ENCODE results near the gene MAST4.

MAST4 gene

GRCh38 chr5:66848749-66849641 is 252.8 kb downstream of the MAST4 start:
- no peak for DNase-seq (ENCODE audit: low spot score)

DNA sequence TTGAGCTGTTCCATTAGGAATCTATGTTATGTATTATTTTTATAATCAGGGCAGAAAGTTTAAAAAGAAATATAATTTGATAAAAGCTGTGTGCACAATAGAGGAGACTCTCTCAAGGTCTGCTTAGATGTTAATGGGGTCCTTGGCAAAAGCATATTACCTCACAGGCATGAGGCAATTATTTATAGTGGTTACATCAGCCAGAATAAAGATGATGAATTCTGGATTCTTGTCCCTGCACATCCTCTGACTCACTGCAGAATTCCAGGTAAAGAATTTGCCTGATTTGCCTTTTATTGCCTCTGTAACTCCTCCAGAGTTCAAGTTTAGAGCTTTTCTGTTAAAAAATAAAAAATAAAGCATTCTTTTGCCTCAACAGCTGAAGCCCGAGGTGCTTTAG is 253.6 kb downstream of the MAST4 start:
- no peak for DNase-seq (ENCODE audit: low spot score)

GRCh38 chr5:66850354-66851075 is 254.3 kb downstream of the MAST4 start:
- no peak for DNase-seq (ENCODE audit: low spot score)

- no peak for DNase-seq (ENCODE audit: low spot score)
These were observed 255.1 kb downstream of the MAST4 start for GRCh38 chr5:66851306-66851705.

DNA sequence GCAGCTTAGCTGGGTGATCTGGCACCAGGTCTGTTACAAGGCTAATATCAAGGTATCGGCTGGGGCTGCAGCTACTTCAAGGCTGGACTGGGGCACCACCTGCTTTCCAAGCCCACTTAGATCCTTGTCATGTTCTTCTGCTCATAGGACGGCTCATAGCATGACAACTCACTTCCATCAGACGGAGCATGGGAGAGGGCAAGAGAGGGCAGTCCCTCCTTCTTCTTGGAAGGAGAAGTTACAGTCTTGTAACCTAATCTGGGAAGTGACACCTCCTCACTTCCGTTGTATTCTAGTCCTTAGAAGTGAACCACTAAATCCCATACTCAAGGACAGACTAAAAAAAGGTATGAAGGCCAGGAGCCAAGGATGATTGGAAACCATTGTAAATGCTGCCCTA is 258.2 kb downstream of the MAST4 start:
- no peak for DNase-seq (ENCODE audit: low spot score)

DNA sequence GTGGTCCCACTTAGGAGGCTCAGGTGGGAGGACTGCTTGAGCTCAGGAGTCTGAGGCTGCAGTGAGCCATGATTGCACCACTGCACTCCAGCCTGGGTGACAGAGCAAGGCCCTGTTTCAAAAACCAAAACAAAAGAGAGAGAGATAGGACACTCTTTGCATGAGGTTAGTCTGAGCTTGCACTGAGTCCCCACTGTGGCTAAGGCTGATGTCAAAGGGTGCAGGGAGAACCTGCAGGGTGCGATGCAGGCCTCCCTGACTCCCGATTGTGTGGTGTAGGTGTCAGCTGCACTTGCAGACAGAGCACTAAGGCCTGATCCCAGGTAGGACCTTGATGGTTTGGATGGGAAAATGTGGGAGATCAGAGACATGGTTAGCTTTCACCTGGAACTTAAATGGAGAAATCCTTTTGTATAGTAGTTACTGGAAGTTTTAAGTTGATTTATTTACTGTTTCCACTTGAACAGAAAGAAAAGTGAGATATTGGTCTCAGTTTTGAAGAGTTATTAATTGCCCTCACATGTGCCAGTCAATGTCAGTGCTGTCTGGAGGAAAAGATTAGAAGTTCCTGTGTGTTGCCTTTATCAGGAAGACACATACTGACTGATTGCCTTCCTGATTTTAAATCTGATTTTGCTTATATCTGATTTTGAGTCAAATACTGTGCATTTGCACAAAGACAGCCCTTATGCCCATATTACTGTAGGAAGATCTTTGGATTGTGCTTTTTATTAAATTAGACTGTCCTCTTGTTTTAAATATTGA is 260.0 kb downstream of the MAST4 start:
- DNase-seq (ENCODE audit: low spot score): no peak

GRCh38 chr5:66859526-66859925 is 263.3 kb downstream of the MAST4 start:
- no peak for DNase-seq (ENCODE audit: low spot score)

- no peak for DNase-seq (ENCODE audit: low spot score)
These were observed 264.2 kb downstream of the MAST4 start for GRCh38 chr5:66860199-66860975.

DNA sequence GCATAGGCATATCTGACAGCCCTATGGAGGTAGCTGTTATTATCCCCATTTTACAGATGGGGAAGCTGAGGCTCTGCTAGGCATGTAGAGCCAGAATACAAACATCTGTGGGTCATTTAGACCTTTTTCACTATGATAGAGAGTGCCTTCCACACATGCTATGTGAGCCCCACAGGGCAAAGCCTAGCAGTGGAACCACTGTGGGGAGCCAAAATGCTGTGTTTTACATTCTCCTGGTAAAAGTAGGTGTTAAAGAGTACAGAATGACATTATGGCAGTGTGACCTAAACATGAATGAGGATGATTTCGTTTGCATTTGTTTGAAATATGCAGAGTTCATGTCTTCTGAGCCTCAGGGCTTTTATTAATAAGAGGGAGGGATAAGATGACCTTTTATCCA is 265.2 kb downstream of the MAST4 start:
- DNase-seq (ENCODE audit: low spot score): no peak

GRCh38 chr5:66862020-66862419 is 265.8 kb downstream of the MAST4 start:
- DNase-seq (ENCODE audit: low spot score): no peak

DNA sequence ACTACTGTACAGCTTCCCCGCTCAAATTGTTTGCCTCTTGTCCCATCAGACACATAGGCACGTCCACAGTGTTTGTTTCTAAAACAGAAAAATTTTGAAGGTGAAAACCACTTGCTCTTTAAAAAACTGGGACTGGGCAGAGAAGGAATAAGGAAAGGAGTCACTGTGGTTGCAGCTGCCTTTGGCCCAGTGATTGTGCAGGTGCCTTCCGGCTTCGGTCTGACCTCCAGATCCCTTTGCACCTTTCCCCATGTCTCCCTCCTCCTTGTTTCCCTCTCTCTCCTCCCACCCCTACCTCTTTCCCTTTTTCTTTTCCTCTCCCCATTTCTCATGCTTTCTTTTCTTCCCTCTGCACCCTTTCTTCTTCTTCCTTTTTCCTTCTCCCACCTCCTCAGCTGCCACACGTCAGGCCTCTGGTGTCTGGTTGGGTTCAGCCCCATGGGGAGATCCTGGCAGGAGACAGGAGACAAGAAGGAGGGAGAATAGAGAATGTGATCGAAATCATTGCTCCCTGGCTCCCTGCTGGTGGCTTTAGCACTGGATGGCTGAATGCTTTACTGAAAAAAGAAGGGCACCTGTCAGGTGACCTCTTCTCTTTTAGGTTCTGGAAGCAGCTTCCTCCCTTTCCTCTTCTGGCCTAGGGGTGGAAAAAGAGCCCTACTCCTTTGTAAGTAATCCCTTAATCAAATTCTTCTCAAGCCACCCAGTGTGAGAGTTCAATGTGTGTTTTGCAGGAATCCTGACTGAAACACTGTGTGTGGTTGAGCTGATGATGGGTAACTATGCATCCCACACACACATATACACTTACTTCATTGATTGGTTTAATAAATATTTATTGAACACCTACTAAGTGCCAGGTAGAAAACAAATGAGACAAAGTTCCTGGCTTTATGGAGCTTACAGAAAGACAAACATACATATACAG is 267.3 kb downstream of the MAST4 start:
- DNase-seq (ENCODE audit: low spot score): no peak

- DNase-seq (ENCODE audit: low spot score): peak; percentile 54
These were observed 268.2 kb downstream of the MAST4 start for GRCh38 chr5:66864240-66864884.

- no peak for DNase-seq (ENCODE audit: low spot score)
These were observed 271.6 kb downstream of the MAST4 start for GRCh38 chr5:66867618-66868322.

DNA sequence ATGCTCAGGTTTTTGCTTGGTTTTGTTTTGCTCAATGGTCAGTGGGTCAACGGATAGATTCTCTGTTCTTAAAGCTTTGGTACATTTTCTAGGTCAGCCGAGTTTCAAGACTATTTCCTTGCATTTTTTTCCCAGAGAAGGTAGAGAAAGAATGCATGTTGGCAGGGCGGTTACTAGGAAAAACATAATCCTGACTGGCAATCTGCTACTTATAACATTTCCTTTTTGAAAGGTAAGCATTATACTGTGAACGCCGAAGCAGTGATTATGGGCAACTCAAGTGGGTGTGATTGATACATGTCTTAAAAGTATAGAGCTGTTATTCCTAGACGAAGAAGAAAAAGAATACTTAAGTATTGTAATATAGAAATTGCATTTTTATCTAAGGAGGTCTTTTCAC is 273.2 kb downstream of the MAST4 start:
- no peak for DNase-seq (ENCODE audit: low spot score)

DNA sequence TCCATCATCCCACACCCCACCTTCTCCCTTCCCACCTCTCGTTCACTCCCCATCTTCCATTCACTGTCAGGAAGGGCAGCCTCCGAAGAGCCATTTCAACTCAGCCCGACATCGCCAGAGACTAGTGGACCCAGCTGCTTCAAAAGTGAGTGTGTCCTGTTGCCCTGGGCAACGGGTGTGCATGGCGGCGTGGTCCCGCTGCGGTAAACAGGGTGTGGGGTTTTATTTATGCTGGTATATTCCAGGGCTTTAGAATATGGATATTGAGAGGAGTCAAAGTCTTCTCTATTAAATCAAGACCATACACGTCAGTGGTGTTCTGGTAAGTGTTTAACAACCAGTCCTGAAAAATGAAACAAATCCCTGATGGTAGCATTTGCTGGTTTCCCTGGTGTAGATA is 274.5 kb downstream of the MAST4 start:
- DNase-seq (ENCODE audit: low spot score): no peak

- DNase-seq (ENCODE audit: low spot score): no peak
These were observed 275.5 kb downstream of the MAST4 start for GRCh38 chr5:66871651-66872050.

DNA sequence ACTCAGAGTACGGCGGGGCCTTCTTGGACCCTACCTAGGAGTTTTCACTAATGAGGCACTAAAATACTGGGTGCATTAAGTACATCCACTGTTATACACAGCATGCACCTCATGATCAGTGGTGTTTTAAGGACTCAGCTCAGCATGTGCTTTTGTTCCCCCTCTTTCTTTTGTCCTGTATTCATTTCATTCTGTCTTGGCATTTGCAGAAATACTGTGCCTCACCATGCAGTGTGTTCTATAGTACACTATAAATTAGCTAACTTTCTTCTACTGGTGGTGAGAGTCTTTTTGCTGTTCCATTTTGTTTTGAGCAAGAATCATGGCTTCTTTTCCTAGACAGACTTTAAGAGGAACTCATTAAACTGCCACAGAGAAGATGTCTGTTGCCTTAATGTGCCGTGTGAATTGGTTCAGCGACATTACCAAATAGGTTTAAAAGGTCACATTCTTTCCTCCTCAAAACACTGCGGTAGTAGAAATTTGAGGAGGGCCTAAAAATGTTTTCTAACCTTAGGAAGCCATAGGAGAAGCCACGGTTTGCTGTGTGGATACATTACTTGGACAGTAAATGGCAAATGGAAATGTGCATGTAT is 276.6 kb downstream of the MAST4 start:
- DNase-seq (ENCODE audit: low spot score): no peak

DNA sequence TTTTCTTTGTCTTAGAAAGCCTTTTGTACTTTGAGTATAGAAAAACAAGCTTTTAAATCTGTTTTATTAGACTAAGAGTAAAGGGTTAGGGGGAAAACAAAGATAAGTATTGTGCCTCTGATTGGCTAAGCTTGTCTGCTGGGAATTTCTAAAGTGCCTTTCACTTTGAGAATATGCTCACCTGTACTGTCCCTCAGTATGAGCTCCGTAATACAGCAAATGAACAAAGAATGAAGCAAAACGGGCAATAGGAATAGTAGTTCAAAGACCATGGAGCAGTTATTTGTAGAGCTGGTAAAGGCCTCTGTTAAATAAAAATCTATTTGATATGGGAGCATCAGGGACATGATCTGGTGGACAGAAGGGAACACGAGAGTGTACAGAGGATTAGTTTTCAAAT is 277.8 kb downstream of the MAST4 start:
- DNase-seq (ENCODE audit: low spot score): no peak

DNA sequence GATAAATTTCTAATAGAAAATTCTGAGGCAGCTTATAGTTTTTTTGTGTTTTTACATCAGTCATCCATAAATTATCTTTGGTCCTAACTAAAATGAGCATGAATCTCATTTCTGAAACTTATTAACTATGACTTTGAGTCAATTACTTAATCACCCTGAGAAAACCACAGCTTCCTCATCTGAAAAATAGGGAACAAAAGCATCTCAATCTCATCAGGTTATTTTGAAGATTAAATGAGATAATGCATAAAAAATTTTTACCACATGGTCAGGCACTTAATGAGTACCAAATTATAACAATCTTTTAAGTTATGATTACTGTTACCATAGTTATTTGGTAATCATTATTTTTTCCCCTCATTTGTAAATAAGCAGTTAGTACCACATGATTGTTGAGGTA is 279.1 kb downstream of the MAST4 start:
- no peak for DNase-seq (ENCODE audit: low spot score)
